ENCODE measurements around the gene ABL1. TPM values are rescaled to one million over a fixed set of nuclear protein-coding genes. Genes with fewer than 3 reads are reported as not detected.

ABL1 gene
- polyA plus RNA-seq, 1 of the 3 experiments (the other 2 are of a cell fraction): 24.6 TPM

GRCh38 chr9:130872508-130872907 is 37.5 kb downstream of the ABL1 start:
- Histone ChIP-seq H2AFZ (ENCODE audit: low read depth) (no peak overlapping the region), H3K27me3 (ENCODE audit: insufficient read depth) (no peaks in the 10 kb centered on the region), H3K27ac (ENCODE audit: low read depth in 2 of 2, low read length in 1 of 2) (no peak overlapping the region), H3K36me3 (replicated peaks in 1 of 2; ENCODE audit: control insufficient read depth in 1 of 2, insufficient read depth in 2 of 2, low read length in 1 of 2) (peaks cover 60 to 73% of the 10 kb centered on the region in 2 experiments), H3F3A (replicated peaks; ENCODE audit: insufficient read depth) (peaks cover 6% of the 10 kb centered on the region), H3K4me3 (ENCODE audit: low read depth in 2 of 2, low read length in 1 of 2) (no peak overlapping the region), H3K9me2 (no peaks in the 10 kb centered on the region), H3K9me3 (no peaks in the 10 kb centered on the region), H4K20me1 (ENCODE audit: insufficient read depth) (peaks cover 76% of the 10 kb centered on the region), H3K4me1 (ENCODE audit: control insufficient read depth in 1 of 2, insufficient read depth in 2 of 2, low read depth in 1 of 2, low read length in 1 of 2) (peaks cover 0 to 10% of the 10 kb centered on the region in 2 experiments; a peak in 2 of 4 replicates), H3K9ac (no peak overlapping the region), H3K4me2 (no peak overlapping the region), H3K79me2 (ENCODE audit: insufficient read depth) (peaks cover 77% of the 10 kb centered on the region)
- 94% methylated on average over 9 of the region's 9 CpGs for WGBS (ENCODE audit: low lambda C conversion rate)
- CTCF ChIA-PET: interaction anchor here (1.1 to 1.4 kb wide), 3 partner anchors 64 to 185 kb away, joined by 3 to 7 read pairs (median 3); no protein-coding TSS in a partner anchor
- TF ChIP-seq, protein P1, sequence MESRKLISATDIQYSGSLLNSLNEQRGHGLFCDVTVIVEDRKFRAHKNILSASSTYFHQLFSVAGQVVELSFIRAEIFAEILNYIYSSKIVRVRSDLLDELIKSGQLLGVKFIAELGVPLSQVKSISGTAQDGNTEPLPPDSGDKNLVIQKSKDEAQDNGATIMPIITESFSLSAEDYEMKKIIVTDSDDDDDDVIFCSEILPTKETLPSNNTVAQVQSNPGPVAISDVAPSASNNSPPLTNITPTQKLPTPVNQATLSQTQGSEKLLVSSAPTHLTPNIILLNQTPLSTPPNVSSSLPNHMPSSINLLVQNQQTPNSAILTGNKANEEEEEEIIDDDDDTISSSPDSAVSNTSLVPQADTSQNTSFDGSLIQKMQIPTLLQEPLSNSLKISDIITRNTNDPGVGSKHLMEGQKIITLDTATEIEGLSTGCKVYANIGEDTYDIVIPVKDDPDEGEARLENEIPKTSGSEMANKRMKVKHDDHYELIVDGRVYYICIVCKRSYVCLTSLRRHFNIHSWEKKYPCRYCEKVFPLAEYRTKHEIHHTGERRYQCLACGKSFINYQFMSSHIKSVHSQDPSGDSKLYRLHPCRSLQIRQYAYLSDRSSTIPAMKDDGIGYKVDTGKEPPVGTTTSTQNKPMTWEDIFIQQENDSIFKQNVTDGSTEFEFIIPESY (IDR thresholded peaks at IDR 0.05; ENCODE audit: borderline replicate concordance, low read depth): no peak
- TF ChIP-seq RXRA (IDR thresholded peaks at IDR 0.05; ENCODE audit: borderline replicate concordance, low read depth) (no peak), POLR2AphosphoS5 (IDR thresholded peaks at IDR 0.05; ENCODE audit: low read depth, low read length) (no peak), FOXJ3 (CRISPR knock-in tag; IDR thresholded peaks at IDR 0.05) (no peak), EZH2phosphoT487 (IDR thresholded peaks at IDR 0.05; ENCODE audit: borderline replicate concordance, low read depth) (no peak), MAX (IDR thresholded peaks at IDR 0.05; ENCODE audit: low read depth) (no peak), FOSL2 (IDR thresholded peaks at IDR 0.05; ENCODE audit: borderline replicate concordance, low read depth) (no peak), RCOR1 (IDR thresholded peaks at IDR 0.05; ENCODE audit: low read length) (no peak), MXI1 (IDR thresholded peaks at IDR 0.05; ENCODE audit: low read depth, low read length) (no peak), NFIC (IDR thresholded peaks at IDR 0.05; ENCODE audit: borderline replicate concordance) (no peak), TAF1 (IDR thresholded peaks at IDR 0.05; ENCODE audit: borderline replicate concordance, low read depth, low read length) (no peak), SMC3 (IDR thresholded peaks at IDR 0.05; ENCODE audit: low read depth, low read length) (no peak), MEF2A (IDR thresholded peaks at IDR 0.05; ENCODE audit: borderline replicate concordance, low read depth) (no peak)
- TF ChIP-seq, protein P2, sequence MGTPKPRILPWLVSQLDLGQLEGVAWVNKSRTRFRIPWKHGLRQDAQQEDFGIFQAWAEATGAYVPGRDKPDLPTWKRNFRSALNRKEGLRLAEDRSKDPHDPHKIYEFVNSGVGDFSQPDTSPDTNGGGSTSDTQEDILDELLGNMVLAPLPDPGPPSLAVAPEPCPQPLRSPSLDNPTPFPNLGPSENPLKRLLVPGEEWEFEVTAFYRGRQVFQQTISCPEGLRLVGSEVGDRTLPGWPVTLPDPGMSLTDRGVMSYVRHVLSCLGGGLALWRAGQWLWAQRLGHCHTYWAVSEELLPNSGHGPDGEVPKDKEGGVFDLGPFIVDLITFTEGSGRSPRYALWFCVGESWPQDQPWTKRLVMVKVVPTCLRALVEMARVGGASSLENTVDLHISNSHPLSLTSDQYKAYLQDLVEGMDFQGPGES (IDR thresholded peaks at IDR 0.05; ENCODE audit: low read depth, low read length): no peak
- TF ChIP-seq, protein P3, sequence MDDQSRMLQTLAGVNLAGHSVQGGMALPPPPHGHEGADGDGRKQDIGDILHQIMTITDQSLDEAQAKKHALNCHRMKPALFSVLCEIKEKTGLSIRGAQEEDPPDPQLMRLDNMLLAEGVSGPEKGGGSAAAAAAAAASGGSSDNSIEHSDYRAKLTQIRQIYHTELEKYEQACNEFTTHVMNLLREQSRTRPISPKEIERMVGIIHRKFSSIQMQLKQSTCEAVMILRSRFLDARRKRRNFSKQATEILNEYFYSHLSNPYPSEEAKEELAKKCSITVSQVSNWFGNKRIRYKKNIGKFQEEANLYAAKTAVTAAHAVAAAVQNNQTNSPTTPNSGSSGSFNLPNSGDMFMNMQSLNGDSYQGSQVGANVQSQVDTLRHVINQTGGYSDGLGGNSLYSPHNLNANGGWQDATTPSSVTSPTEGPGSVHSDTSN (IDR thresholded peaks at IDR 0.05): no peak
- TF ChIP-seq, protein P4, sequence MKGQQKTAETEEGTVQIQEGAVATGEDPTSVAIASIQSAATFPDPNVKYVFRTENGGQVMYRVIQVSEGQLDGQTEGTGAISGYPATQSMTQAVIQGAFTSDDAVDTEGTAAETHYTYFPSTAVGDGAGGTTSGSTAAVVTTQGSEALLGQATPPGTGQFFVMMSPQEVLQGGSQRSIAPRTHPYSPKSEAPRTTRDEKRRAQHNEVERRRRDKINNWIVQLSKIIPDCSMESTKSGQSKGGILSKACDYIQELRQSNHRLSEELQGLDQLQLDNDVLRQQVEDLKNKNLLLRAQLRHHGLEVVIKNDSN (IDR thresholded peaks at IDR 0.05; ENCODE audit: borderline replicate concordance, low read depth): no peak
- TF ChIP-seq, protein P5, sequence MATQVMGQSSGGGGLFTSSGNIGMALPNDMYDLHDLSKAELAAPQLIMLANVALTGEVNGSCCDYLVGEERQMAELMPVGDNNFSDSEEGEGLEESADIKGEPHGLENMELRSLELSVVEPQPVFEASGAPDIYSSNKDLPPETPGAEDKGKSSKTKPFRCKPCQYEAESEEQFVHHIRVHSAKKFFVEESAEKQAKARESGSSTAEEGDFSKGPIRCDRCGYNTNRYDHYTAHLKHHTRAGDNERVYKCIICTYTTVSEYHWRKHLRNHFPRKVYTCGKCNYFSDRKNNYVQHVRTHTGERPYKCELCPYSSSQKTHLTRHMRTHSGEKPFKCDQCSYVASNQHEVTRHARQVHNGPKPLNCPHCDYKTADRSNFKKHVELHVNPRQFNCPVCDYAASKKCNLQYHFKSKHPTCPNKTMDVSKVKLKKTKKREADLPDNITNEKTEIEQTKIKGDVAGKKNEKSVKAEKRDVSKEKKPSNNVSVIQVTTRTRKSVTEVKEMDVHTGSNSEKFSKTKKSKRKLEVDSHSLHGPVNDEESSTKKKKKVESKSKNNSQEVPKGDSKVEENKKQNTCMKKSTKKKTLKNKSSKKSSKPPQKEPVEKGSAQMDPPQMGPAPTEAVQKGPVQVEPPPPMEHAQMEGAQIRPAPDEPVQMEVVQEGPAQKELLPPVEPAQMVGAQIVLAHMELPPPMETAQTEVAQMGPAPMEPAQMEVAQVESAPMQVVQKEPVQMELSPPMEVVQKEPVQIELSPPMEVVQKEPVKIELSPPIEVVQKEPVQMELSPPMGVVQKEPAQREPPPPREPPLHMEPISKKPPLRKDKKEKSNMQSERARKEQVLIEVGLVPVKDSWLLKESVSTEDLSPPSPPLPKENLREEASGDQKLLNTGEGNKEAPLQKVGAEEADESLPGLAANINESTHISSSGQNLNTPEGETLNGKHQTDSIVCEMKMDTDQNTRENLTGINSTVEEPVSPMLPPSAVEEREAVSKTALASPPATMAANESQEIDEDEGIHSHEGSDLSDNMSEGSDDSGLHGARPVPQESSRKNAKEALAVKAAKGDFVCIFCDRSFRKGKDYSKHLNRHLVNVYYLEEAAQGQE (IDR thresholded peaks at IDR 0.05; ENCODE audit: low read depth, low read length): no peak
- POLR2A ChIA-PET: no interaction called here
- no peak for DNase-seq

All from SK-N-SH (cell line).